ENCODE data around the gene TMEM132E.

The TMEM132E gene

DNA sequence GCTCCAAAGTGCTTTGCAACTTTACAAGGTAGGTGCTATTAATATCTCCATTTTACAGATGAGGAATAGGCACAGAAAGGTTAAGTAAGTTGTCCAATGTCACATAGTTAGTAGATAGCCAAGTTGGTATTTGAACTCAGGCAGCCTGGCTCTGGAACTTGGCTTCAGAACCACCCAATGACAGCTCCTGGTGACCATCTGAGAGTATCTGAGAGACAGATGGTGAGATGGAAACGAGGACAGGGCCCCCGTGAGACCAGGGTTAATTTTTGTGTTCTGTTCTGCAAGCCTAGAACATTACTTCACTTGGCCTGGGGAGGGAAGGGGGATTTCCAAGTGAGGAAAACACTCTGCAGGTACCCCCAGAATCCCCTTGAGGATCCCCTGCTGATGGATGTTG lies 9.8 kb upstream of the TMEM132E start:
- DNase-seq, result no peak

DNA sequence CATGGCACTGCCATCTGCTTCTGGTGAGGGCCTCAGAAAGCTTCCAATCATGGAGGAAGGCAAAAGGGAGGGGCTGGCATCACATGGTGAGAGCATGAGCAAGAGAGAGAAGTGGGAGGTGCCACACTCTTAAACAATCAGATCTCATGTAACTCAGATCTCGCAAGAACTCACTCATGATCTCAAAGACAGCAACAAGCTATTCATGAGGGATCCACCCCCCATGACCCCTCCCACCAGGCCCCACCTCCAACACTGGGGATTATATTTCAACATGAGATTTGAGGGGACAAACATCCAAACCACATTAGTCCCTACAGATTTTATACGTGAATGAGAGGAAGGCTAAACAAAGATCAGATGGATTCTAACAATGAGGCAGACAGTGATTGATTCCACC lies 8.9 kb upstream of the TMEM132E start:
- no peak for DNase-seq

DNA sequence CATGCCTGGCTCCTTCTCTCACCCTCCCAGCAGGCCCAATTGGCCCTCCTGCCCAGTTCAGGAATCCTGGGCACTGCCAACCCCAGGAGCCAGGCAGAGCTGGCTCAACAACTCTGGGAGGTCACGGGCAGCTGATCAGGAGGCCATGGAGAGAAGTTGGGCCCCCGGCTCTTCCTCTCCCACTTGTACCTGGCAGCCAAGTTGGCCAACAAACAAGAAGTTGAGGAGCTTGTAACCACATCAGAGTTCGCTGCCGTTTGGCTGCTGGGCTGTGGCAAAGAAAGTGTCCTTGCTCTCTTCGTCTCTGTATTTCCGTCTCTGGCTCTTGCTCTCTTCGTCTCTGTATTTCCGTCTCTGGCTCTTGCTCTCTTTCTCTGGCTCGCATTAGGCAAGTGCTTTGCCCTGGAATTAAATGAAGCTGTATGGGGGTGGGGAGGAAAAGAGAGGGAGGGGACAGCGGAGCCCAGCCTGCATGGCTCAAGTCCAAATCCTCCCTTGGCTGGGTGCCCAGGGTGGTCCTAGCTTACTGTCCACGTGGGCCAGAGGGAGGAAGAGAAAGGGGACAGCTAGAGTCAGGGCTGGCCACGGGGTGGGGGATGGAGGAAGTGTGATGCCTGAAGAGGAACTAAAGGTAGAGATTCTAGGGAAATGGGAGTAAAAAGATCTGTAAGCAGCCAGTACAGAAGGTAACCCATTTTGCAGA lies 7.8 kb upstream of the TMEM132E start:
- no peak for DNase-seq

DNA sequence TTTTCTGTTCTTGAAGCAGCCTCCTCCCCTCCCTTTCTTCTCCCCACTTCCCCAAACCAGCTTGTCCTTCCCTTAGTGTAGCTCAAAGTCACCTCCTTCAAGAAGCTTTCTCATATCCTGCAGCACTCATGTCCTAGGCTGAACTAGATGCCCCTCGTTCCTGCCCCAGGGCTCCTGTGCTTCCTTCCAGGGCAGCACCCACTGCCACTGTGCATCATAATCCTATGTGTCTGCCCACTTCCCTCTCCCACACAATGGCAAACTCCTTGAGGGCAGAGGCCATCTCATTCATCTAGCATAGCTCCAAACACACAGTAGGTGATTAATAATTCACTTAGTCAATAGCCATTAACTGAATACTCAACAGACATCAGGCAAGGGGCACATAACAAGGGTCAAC lies 6.9 kb upstream of the TMEM132E start:
- DNase-seq, result no peak

DNA sequence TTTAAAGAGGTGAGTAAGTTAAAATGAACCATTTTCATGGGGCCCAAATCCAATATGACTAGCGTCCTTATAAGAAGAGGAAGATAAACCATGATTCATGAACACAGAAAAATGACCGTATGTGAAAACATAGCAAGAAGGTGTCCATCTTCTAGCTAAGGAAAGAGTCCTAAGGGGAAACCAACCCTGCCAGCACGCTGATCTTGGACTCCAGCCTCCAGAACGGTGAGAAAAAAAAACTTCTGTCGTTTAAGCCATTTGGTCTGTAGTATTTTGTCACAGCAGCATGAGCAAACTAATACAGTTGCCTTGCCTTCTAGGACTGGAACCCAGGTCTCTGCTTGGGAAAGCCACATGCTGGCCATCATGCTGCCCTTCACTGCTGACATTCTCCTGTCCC lies 4.2 kb upstream of the TMEM132E start:
- no peak for DNase-seq

DNA sequence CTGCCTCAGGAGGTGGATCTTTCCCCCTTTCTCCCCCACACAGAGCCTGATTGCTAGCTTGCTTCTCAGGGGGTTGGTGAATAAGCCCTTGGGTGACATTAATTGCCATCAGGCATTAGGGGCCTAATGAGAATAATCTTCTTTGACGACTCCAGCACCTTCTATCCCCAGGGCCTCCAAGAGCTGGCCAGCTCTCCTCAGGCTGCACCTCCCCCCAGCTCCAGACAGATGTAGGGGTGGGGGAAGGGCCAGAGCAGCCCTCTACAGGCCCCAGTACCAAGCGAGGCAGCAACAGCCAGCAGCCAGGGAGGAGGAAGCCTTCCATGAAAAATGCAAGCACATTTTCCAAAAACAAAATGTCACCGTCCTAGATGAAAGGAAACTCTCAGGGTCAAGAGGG lies 1.4 kb upstream of the TMEM132E start:
- no peak for DNase-seq

DNA sequence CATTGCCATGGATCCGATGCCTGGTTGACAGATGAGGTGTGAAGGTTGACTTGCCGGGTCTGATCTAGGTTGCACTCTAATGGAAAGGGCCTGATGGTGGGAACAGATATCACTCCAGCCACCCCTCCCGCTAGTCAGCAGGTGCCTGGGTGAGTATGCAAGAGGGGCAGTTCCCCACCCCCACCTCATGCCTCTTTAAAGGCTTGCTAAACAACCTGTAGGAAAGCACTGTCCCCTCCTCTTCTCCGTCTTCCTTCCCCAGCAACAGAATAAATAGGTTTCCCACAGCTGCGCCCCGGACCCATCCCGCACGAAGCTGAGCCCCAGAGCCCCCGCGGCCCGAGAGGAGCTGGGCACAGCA lies 746 bp upstream of the TMEM132E start:
- DNase-seq, result no peak

DNA sequence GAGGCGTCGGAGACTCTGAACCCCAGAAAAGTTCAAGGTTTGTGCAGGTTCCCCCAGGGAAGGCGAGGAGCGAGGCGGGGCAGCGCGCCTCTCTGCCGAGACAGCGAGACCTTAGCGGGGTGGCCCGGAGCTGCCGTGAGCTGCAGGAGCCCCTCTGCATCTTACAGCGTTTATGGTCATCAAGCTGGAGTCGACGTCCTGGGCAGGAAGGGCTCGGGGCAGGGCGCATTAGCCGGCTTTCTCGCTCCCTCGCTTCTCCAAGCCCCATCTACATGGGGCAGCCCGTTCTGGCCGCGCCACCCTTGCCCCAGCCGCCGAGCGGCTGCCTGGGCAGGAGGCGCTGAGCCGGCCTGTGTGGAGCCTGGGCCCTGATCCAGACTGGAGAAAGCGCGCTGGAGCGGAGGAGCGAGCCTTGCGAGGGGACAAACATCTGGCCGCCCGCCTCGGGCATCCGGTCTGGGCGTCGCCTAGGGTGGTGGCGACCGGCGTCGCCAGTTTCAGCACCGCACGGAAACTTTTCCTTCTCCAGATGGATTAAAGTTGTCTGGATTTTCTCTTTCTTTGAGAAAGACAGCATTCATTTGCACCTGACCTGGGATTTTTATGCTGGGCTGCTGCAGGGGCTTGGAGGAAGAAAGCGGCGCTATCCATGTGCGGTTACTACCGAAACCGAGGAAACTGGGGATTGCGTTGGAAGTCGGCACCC lies 750 bp downstream of the TMEM132E start:
- peak; percentile 39 for DNase-seq

DNA sequence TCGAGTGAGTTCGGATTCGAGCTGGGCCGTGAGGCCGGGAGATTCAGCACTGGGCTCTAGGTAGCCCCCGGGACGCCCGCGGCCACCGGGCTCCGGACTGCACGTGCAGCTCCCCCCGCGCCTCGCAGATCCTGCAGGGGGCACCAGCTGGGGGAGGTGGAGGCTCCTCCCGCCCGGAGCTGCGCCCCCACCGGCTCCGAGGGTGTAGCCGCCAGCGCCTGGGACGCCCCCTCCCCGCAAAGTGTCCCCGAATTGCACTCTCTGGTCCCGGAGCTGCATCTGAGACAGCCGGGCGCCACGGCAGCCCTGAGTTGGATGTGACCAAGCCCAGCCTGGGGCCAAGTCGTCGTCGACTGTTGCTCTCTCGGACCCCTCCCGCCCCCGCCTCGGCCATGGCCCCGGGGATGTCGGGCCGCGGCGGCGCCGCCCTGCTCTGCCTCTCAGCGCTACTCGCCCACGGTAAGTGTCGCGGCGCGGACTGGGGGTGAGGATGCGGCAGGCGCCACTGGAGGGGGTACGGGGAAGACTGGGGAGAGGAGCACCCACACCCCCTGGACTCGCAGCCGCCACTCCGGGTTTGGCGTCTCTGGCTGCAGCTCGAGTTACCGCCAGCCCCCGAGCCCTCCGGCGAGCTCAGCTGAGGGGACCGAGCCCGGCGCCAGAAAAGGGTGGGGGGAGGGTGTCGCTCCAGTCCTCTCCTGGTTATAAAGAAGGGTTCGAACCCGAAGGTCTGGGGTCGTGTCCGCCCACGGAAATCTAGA lies 1.5 kb downstream of the TMEM132E start:
- no peak for DNase-seq

DNA sequence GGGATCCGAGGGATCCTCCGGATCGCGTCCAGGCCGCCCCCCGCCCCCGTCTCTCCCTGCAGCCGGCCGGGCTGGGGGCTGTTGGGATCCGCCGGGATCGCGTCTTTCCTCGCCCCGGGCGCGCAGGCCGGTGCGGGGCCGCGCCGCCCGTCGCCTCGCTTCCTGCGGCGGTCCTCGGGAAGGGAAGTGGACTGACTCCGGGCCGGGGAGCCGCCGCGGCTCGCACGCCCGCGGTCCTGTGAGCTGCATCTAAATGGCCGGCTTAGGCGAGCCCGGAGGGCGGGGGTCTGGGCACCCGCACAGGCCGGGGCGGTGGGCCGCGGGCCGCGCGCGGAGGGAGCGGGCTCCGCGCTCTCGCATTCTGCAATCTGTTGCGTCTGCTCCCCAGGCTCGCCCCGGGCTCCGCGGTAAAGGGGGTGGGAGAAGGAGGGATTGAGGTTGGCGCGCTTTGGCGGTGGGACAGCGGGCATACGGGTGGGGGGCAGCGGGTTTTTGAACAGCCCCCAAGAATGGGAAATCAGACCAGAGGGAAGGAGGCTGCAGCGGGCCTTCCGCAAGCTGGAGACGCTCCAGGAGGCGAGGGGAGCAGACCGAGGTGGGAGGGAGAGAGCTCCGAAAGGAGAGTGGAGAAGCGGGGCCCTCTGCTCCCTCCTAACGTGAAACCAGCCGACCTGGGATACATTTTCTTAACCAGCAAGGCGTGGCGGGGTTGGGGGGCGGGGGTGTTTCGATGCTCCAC lies 2.2 kb downstream of the TMEM132E start:
- DNase-seq, result no peak

DNA sequence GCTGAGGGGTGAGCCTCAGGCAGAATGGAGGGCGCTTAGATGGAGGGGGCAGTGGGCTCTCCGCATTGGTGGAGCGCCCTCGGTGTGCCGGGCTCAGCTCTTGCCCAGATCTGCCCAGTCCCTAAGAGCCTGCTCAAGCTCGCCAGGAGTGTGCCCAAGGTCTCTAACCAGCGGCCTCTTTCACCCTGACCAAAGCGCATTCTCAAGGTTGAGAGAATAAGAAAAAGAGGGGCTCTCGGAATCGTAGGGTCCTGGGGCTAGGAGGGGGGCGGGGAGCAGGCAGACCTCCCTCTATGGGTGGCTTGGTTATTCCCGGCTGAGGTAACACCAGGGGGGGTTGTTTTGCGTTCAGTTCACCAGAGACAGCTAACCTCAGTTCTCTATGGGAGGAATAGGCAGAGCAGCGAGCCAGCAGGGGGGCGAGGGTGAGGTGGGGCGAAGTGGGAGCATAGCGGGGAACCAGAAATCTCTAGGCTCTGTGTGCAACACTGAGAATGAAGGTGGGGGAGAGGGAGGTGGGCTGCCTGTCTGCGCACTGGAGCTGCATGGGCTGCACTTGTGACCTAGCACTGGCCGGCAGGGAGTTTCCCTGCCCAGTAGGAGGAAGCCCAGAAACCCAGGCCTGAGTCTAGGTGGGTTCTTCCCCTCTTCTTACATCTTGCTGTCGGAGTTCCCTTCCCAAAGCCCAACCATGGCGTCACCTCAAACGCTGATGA lies 3.0 kb downstream of the TMEM132E start:
- DNase-seq, result no peak

DNA sequence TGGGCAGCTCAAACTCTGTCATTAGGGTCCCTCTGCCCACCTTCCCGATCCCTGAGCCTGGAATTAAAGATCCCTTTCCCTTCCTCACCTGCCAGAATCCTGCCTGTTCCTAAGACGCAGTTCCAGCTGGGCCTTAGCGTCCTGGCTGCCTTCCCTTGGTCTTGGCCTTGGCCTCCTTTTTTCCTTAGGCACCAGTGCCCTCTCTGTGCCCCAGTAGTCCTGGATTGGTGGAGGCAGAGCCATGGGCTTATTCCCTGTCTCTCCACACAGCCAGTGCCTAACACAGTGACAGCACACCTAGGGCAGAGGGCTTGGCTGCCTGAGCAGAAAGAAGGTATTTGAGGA lies 3.5 kb downstream of the TMEM132E start:
- no peak for DNase-seq

DNA sequence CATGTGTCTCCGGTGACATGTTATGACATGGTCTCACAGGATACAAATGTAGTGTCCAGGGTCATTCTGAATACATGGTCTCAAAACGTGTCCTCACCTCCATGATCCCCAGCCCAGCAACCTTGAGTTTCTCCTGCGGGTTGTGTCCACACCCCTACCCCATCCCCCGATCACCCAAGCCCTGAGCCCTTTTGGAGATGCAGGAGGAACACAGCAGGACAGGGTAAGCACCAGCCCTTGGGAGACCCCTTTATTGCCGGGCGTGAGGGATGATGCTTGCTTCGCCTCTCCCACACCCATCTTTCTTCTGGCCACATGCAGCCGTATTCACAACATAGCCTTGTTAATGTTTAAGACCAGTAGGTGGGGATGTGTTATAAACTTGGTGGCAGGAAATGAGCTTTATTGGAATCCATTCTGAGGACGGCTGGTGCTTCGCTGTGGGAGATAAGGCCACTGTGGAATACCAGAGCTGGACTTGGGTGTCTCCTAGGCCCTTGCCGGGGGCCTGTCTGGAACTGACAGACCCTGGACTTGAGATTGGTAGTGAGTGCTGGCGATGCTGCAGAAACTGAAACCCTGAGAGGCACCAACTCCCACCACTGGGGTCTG lies 5.5 kb downstream of the TMEM132E start:
- no peak for DNase-seq

DNA sequence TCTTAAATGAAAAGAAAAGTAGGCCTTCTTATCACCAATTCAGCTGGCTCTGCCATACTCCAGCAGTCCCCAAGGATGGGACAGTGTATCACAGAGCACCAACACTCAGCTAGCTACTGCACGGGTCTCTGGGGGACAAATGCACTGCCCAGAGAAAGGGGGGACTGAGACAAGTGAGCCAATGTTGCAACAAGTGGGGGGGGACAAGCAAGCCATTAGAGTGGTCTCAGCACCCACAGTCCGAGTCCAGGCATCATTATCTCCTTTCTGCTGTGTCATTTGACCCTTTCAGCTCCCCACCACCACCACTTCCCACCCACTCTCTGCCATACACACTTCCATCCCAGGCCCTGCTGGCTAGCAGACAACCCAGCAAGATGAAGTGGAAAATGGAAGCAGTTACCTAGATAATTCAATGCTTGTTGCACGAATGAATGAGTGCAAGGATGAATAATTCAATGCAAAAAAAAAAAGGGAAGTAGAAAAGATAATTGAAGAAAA lies 7.0 kb downstream of the TMEM132E start:
- DNase-seq, result no peak

DNA sequence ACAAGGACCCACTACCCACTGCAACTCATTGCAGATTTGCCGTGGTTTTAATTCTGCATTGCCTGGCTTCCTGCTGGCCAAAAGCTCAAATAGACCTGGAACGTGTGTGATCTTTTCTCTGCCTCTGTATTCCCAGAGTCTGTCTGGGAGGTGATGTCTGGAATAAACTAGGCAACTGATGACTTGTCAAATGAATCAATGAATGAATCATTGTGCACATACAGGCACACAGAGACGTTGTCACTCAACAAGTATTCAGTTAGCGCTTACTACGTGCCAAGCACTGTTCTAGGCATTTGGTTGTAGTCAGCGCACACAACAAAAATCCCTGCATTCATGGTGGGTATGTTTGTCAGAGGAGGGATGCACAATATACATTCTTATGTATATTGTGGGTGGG lies 8.9 kb downstream of the TMEM132E start:
- DNase-seq, result no peak

DNA sequence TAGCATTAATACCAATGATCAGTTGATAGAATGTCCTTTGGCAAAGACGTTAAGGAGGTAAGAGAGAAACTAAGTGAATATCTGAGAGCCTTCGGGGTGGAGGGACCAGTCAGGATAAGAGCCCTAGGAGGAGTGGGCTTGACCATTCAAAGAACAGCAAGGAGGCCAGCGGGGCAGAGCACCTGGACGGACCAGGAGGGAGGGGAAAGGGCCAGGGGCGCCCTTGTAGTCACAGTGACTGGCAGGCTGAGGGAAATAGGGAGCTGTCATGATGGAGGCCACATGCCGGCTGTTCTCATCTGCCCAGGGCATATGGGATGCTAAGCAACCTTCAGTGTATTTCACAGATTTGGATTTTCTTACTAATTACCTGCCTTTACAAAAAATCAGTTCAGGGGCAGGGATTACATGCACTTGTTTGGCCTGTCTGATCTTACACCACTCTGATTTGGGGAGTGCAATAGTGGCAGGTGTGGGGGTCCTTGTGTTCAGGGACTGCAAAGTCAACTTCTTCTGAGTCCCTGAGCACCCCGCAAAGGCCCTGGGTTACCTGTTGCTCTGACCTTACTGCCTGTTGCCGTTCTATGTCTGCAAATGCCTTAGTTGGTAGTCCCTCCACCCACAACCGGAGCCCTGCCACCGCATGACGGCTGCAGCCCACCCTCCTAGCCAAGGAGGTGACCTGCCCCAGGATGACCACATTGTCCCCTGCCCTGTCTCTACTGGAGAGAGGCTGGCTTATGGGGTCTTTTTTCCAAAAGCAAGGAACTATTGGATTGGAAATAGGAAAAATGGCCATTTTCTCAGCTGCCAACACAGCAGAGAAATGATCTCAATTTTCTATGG lies 10.0 kb downstream of the TMEM132E start:
- no peak for DNase-seq

DNA sequence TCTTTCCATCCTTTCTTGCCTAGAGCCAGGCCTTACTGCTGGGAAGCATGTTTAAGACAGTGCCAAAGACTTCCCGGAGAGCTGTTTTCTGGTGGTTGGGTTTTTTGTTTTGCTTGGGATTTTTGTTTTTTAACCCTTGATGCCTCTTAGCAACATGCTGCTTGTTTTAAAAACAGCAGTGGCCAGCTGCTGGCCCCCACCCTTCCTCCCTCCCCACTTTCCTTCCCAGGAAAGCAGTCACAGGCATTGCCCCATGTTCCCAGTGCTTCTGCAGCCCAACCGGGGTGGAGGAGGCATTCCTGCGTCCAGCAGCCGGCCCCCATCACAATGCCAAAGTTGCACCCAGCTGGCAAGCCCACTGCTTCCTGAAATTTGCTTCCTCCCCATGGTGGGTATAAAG lies 12.6 kb downstream of the TMEM132E start:
- no peak for DNase-seq

DNA sequence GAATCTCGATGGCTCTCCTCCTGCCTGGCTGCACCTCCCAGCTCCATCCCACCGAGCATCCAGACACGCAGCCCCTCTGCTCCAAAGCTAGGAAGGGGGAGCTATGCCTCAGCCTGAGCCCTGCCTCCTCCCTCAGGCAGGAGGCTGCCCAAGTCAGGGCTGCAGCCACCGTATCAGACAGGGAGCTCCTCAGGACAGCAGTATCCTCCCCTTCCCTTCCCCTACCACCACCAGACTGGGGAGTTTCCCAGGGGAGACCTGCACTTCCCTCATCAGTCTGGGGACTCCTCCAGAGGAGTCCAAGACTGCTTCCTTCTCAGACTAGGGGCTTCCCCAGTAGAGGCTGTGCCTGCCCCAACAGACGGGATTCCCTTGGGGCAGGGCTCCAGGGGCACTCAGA lies 17.5 kb downstream of the TMEM132E start:
- DNase-seq, result no peak

DNA sequence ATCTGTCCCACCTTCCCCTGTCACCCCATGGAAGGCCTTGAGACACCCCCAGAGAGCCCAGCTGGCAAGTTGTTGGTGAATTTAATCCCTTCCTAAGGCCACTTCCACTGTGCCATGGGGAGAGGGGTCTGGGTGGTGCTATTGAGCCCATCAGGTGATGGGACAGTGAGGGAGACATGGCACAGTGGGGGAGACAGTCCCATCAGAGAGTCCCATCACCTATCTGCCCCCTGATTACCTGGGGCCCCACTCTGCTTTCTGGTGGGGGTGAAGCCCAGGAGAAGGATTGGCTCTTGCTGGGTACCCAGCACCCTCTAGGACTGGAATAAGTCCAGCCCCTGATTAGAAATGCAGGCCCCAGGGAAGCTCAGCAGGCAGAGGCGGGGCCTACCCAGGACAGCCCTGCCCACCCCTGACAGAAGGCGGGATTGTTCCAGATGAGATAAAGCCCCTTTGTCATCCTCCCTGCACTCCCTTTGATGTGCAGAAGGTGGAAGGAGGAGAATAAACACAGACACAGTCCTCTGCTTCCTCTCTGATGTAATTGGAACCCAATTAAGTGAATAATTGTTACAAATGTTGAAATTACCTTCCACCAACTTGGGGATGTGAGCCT lies 18.9 kb downstream of the TMEM132E start:
- peak; percentile 59 for DNase-seq

DNA sequence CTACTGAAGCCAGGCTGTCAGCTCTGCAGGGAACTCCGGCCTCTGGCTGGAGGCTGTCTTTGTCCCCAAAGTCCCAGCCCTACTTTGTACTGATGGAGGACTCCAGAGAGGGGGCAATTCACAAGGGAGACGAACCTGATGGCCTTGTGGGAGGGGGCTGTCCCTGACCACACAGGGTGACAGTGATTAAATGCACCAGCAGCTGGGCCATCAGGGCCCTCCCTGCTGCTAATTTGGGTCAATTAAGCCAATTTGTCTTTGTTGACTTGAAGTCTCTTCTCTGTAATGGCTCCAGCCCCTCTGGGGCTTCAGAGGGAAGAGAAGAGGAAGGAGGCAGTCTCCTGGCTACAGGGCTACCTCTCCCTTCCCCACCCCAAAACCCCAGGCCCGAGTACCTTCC lies 22.0 kb downstream of the TMEM132E start:
- no peak for DNase-seq

DNA sequence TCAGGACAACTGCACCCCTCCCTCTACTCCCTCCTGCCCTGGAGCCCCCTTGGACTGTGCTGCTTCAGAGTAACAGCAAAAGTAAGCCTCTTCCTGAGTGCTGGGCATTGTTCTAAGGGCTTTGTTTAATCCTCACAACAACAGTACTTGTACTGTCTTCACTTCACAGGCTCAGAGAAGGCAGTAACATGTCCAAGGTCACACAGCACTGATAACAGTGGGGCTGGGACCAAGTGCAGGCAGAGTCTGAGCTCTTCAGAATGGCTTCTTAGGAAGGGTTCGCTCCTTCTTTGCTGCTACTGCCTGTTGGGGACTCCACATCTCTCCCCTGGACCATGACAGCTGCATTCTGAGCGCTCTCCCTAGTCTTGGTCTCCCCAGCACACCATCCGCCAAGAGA lies 24.6 kb downstream of the TMEM132E start:
- no peak for DNase-seq

Measured in NCI-H2171 (cell line).